Stimulated activated naive CD8-positive, alpha-beta T cell treated with anti-CD3 and anti-CD28 coated beads, Interleukin-15, Interleukin-2, amounts not matched to agents 100 ng/mL and 50 ng/mL, for 24 hours (primary cell): ENCODE data around the gene KRT1.

Experiments
- H3K27ac Mint-ChIP-seq: one replicate; pipeline ENCODE4 v1.8.0; 2021; ENCODE audit warnings: mild to moderate bottlenecking, mixed read lengths
- H3K27me3 Mint-ChIP-seq: one replicate; pipeline ENCODE4 v1.8.0; 2021; ENCODE audit warnings: mixed read lengths
- H3K36me3 Mint-ChIP-seq: one replicate; pipeline ENCODE4 v1.8.0; 2021; ENCODE audit warnings: low read depth, mixed read lengths
- H3K4me1 Mint-ChIP-seq: one replicate; pipeline ENCODE4 v1.8.0; 2021; ENCODE audit warnings: low read depth, mixed read lengths
- H3K4me3 Mint-ChIP-seq: one replicate; pipeline ENCODE4 v1.8.0; 2021; ENCODE audit warnings: mild to moderate bottlenecking, mixed read lengths
- H3K9me3 Mint-ChIP-seq: one replicate; pipeline ENCODE4 v1.8.0; 2021; ENCODE audit warnings: mixed read lengths

The KRT1 gene

GRCh38 chr12:52667509-52667908, 12.7 kb downstream of the KRT1 start:
- Mint-ChIP-seq H3K27me3 (no peaks in the 10 kb centered on the region), H3K36me3 (no peaks in the 10 kb centered on the region), H3K27ac (no peak overlapping the region)

GRCh38 chr12:52666471-52666870, 13.7 kb downstream of the KRT1 start:
- H3K4me1 Mint-ChIP-seq, result peaks cover 9% of the 10 kb centered on the region
- no peaks in the 10 kb centered on the region for H3K27me3 Mint-ChIP-seq
- no peaks in the 10 kb centered on the region for H3K9me3 Mint-ChIP-seq
- H3K36me3 Mint-ChIP-seq, result no peaks in the 10 kb centered on the region
- no peak overlapping the region for H3K27ac Mint-ChIP-seq
- H3K4me3 Mint-ChIP-seq, result no peak overlapping the region

More at GRCh38 chr12:52667509-52667908, 12.7 kb downstream of the KRT1 start:
- H3K9me3 Mint-ChIP-seq, result no peaks in the 10 kb centered on the region
- no peak overlapping the region for H3K4me3 Mint-ChIP-seq
- peaks cover under 1% of the 10 kb centered on the region for H3K4me1 Mint-ChIP-seq

- Mint-ChIP-seq H3K9me3 (no peaks in the 10 kb centered on the region), H3K27ac (no peak overlapping the region), H3K27me3 (no peaks in the 10 kb centered on the region), H3K4me3 (no peak overlapping the region), H3K36me3 (no peaks in the 10 kb centered on the region), H3K4me1 (peaks cover 9% of the 10 kb centered on the region)
Measured at GRCh38 chr12:52663420-52663819, 16.8 kb downstream of the KRT1 start.

GRCh38 chr12:52662918-52663229, 17.3 kb downstream of the KRT1 start:
- Mint-ChIP-seq H3K4me3 (no peak overlapping the region), H3K36me3 (no peaks in the 10 kb centered on the region), H3K27me3 (no peaks in the 10 kb centered on the region), H3K9me3 (no peaks in the 10 kb centered on the region), H3K4me1 (peaks cover 9% of the 10 kb centered on the region), H3K27ac (no peak overlapping the region)

- no peak overlapping the region for H3K27ac Mint-ChIP-seq
- no peaks in the 10 kb centered on the region for H3K9me3 Mint-ChIP-seq
- no peak overlapping the region for H3K4me3 Mint-ChIP-seq
- H3K4me1 Mint-ChIP-seq, result peaks cover 9% of the 10 kb centered on the region
- H3K36me3 Mint-ChIP-seq, result no peaks in the 10 kb centered on the region
- H3K27me3 Mint-ChIP-seq, result no peaks in the 10 kb centered on the region
Measured at GRCh38 chr12:52662093-52662917, 17.9 kb downstream of the KRT1 start.

GRCh38 chr12:52661668-52662067, 18.5 kb downstream of the KRT1 start:
- H3K4me3 Mint-ChIP-seq, result no peak overlapping the region
- H3K9me3 Mint-ChIP-seq, result no peaks in the 10 kb centered on the region
- no peaks in the 10 kb centered on the region for H3K36me3 Mint-ChIP-seq
- H3K27me3 Mint-ChIP-seq, result no peaks in the 10 kb centered on the region
- peaks cover 9% of the 10 kb centered on the region for H3K4me1 Mint-ChIP-seq
- no peak overlapping the region for H3K27ac Mint-ChIP-seq

- H3K27me3 Mint-ChIP-seq, result no peaks in the 10 kb centered on the region
- no peak overlapping the region for H3K4me3 Mint-ChIP-seq
- no peak overlapping the region for H3K27ac Mint-ChIP-seq
- H3K9me3 Mint-ChIP-seq, result no peaks in the 10 kb centered on the region
- no peaks in the 10 kb centered on the region for H3K36me3 Mint-ChIP-seq
- peaks cover 9% of the 10 kb centered on the region for H3K4me1 Mint-ChIP-seq
Measured at GRCh38 chr12:52660934-52661499, 19.2 kb downstream of the KRT1 start.

GRCh38 chr12:52659951-52660350, 20.3 kb downstream of the KRT1 start:
- no peak overlapping the region for H3K4me3 Mint-ChIP-seq
- H3K27me3 Mint-ChIP-seq, result no peaks in the 10 kb centered on the region
- peaks cover 9% of the 10 kb centered on the region for H3K4me1 Mint-ChIP-seq
- H3K36me3 Mint-ChIP-seq, result no peaks in the 10 kb centered on the region
- no peak overlapping the region for H3K27ac Mint-ChIP-seq
- no peaks in the 10 kb centered on the region for H3K9me3 Mint-ChIP-seq

- peaks cover 9% of the 10 kb centered on the region for H3K4me1 Mint-ChIP-seq
- no peak overlapping the region for H3K4me3 Mint-ChIP-seq
- H3K36me3 Mint-ChIP-seq, result no peaks in the 10 kb centered on the region
- H3K27me3 Mint-ChIP-seq, result no peaks in the 10 kb centered on the region
- H3K27ac Mint-ChIP-seq, result no peak overlapping the region
- H3K9me3 Mint-ChIP-seq, result no peaks in the 10 kb centered on the region
Measured at GRCh38 chr12:52659395-52659794, 20.8 kb downstream of the KRT1 start.

- H3K36me3 Mint-ChIP-seq, result no peaks in the 10 kb centered on the region
- H3K4me1 Mint-ChIP-seq, result peaks cover 9% of the 10 kb centered on the region
- no peaks in the 10 kb centered on the region for H3K9me3 Mint-ChIP-seq
- H3K27me3 Mint-ChIP-seq, result no peaks in the 10 kb centered on the region
- no peak overlapping the region for H3K4me3 Mint-ChIP-seq
- no peak overlapping the region for H3K27ac Mint-ChIP-seq
Measured at GRCh38 chr12:52658196-52658595, 22.0 kb downstream of the KRT1 start.

- Mint-ChIP-seq H3K27me3 (no peaks in the 10 kb centered on the region), H3K27ac (no peak overlapping the region), H3K4me3 (no peak overlapping the region)
Measured at GRCh38 chr12:52657250-52657902, 22.8 kb downstream of the KRT1 start.

GRCh38 chr12:52656616-52657015, 23.6 kb downstream of the KRT1 start:
- Mint-ChIP-seq H3K27ac (no peak overlapping the region), H3K36me3 (no peaks in the 10 kb centered on the region), H3K4me1 (peaks cover under 1% of the 10 kb centered on the region), H3K4me3 (no peak overlapping the region), H3K27me3 (no peaks in the 10 kb centered on the region), H3K9me3 (no peaks in the 10 kb centered on the region)

More at GRCh38 chr12:52657250-52657902, 22.8 kb downstream of the KRT1 start:
- H3K36me3 Mint-ChIP-seq, result no peaks in the 10 kb centered on the region
- H3K9me3 Mint-ChIP-seq, result no peaks in the 10 kb centered on the region
- H3K4me1 Mint-ChIP-seq, result peaks cover 8% of the 10 kb centered on the region

- H3K36me3 Mint-ChIP-seq, result no peaks in the 10 kb centered on the region
- H3K27me3 Mint-ChIP-seq, result no peaks in the 10 kb centered on the region
- H3K4me3 Mint-ChIP-seq, result no peak overlapping the region
- no peak overlapping the region for H3K27ac Mint-ChIP-seq
- no peaks in the 10 kb centered on the region for H3K9me3 Mint-ChIP-seq
- H3K4me1 Mint-ChIP-seq, result no peaks in the 10 kb centered on the region
Measured at GRCh38 chr12:52655720-52656124, 24.5 kb downstream of the KRT1 start.

GRCh38 chr12:52655251-52655650, 25.0 kb downstream of the KRT1 start:
- Mint-ChIP-seq H3K4me1 (no peaks in the 10 kb centered on the region), H3K27ac (no peak overlapping the region)

GRCh38 chr12:52651726-52652261, 28.4 kb downstream of the KRT1 start, which contains the start of gene KRT2:
Gene KRT2, minus strand, starts transcription at chr12:52652211. Its CDS starts 69 bp downstream, at chr12:52652142.
- no peak within 1 kb of the TSS for H3K27ac Mint-ChIP-seq
- H3K9me3 Mint-ChIP-seq, result no peaks in the 10 kb centered on the region
- no peak within 1 kb of the TSS for H3K4me3 Mint-ChIP-seq
- no peaks in the 10 kb centered on the region for H3K27me3 Mint-ChIP-seq
- H3K36me3 Mint-ChIP-seq, result no peaks in the 10 kb centered on the region
- peaks cover 24% of the 10 kb centered on the region for H3K4me1 Mint-ChIP-seq

More at GRCh38 chr12:52655251-52655650, 25.0 kb downstream of the KRT1 start:
- H3K27me3 Mint-ChIP-seq, result no peaks in the 10 kb centered on the region
- H3K36me3 Mint-ChIP-seq, result no peaks in the 10 kb centered on the region
- H3K4me3 Mint-ChIP-seq, result no peak overlapping the region
- H3K9me3 Mint-ChIP-seq, result no peaks in the 10 kb centered on the region
